Urothelium cell line (cell line): ENCODE measurements around the gene TNFRSF4.

Experiments used
- DNase-seq: peaks from one replicate; pipeline ENCODE4 v3.0.0; 2011; ENCODE audit warnings: low spot score, mixed read lengths
- FAIRE-seq: peaks from 2 replicates; lab custom pipeline; 2011; peaks lifted over from hg19 to GRCh38; lab: Jason Lieb, UNC

TNFRSF4 gene

GRCh38 chr1:1171546-1172340 lies 42.2 kb downstream of the TNFRSF4 start:
- FAIRE-seq: no peak

GRCh38 chr1:1171161-1171545 lies 42.8 kb downstream of the TNFRSF4 start:
- no peak for DNase-seq
- FAIRE-seq: no peak

More at GRCh38 chr1:1171546-1172340, 42.2 kb downstream of the TNFRSF4 start:
- DNase-seq: no peak

- FAIRE-seq (no peak), DNase-seq (no peak)
Measured at GRCh38 chr1:1170215-1171091, 43.5 kb downstream of the TNFRSF4 start.

GRCh38 chr1:1169429-1170214 lies 44.3 kb downstream of the TNFRSF4 start:
- FAIRE-seq: no peak
- DNase-seq: no peak

DNA sequence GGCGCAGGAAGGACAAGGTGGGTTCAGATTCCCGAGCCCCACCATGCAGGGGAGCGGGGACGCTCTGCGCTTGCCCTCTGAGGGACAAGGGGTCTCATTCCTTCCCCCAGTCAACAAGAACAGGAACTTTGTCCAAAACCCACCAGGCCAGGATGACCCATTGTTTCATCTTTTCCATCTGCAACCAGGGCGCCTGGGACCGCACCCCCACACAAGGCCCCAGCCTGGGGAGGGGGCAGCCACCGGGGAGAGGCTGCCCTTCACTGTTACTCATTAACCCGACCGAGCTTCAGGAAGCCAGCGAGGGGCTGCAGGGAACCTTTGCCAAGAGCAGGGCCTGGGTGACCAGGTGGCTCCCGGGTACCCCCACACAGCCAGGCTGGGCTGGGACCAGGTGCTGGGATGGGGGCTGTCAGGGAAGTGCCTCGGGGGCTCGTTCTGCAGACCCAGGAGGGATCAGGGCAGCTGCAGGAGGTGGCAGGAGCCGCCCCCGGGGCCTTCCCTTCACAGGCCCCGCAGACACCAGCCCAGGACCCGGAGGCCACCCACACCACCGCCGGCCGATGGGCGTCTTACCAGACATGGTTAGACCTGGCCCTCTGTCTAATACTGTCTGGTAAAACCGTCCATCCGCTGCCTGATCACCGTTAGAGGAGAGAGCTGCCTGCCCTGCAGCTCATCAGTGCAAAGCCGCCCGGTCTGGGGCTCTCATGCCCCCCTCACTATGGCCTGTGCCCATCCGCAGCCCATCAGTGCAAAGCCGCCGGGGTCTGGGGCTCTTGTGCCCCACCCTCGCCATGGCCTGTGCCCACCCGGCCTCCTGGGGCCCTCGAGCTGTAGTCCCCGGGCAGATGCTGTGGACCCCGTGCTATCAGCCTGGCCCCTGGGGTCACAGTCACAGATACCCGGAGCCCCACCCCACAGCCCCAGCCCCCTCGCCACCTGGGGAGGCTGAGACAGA lies 45.2 kb downstream of the TNFRSF4 start:
- FAIRE-seq (no peak), DNase-seq (no peak)

GRCh38 chr1:1167841-1168450 lies 46.0 kb downstream of the TNFRSF4 start:
- DNase-seq (no peak), FAIRE-seq (no peak)

DNA sequence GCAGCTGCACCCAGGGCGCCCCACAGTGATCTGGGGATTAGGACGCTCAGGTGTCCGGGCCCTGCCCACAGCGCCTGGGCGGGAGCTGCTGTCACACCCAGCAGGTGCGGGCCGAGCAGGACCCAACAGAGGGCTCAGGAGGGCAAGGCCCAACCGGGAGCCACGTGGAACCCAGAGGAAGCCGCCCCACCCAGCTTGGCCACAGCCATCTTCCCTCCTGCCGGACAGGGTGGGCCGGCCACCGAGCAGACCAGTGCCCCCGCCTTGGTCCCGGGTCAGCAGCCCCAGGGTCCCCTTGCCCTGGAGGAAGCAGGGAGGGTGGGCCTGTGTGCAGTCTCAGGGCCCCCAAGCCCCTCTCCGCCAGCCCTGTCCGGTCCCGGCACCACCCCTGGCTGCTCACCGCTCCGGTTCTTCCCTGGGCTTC lies 46.5 kb downstream of the TNFRSF4 start:
- DNase-seq (no peak), FAIRE-seq (no peak)

DNA sequence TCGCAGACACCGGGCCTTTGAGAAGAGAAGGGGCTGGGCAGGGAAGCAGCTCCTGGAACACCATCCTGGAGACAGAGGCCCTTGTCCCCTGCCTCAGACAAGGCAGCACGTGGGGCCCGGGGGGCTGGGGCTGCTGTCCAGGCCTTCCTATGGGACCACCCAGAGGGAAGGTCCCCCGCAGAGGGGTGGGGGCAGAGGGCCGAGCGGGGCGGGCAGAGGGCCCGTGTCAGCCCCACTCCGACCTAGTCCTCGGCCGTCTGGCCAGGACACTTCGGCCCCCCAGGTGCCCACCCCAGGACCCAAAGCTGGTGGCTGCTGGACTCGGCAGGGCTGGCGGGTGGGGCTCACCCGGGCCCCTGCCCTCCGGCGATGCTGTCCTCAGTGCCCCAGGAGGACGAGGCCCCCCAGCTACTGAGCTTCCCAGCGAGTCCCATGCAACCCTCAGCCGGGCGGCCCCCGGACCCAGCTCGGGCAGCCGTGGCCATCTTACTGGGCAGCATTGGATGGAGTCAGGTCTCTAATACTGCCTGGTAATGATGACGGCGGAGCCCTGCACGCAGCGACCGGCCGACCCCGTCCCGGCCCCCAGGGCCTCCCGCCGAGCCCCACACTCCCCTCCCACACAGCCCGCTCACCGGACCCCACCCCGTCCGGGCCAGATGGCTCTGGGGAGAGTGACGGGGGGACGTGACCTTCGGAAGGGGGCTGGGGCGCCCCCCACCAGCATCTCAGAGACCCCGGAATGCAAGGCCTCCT lies 47.1 kb downstream of the TNFRSF4 start:
- FAIRE-seq (no peak), DNase-seq (no peak)

DNA sequence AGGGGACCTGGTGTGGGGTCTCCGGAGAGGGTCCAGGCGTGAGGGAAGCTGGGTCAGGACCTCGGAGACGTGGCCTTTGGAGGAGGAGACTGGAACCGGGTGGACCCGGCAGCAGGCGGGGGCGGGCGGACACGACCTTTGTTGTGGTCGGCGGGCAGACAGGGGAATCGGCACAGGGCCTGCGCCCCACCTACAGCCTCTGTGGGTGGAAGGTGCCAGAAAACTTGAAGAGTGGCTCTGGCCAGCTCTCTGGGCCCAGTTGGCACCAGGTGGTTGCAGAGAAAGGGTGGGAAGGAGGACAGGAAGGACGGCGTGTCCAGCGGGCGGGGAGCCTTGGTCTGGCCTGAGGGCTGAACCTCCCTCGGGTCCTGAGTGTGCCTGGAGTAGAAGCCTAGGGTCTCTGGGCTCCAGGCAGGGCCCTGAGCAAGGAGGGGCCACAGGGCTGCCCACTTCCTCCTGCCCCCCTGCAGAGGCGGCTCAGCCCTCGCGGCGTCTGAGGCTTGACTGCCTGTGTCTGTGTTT lies 48.0 kb downstream of the TNFRSF4 start:
- FAIRE-seq (no peak), DNase-seq (no peak)

- FAIRE-seq: no peak
- no peak for DNase-seq
Measured at GRCh38 chr1:1165485-1165884, 48.5 kb downstream of the TNFRSF4 start.

- DNase-seq: no peak
- FAIRE-seq: no peak
Measured at GRCh38 chr1:1164701-1165451, 49.1 kb downstream of the TNFRSF4 start.

DNA sequence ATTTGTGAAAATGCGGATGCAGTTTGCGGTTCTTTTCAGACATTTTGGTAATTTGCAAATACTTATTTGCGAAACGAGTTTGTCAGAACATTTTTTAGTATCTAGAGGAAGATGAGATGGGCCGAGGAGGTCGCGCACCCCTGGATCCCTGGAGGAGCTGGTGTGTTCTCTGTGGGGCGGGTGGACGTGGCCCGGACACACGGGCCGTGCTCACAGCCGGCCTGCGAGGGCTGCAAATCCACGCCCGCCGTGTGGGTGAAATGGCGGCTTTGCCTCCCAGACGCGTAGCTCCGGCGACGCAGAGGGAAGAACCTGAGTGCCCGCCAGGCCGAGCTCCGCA lies 49.6 kb downstream of the TNFRSF4 start:
- DNase-seq (no peak), FAIRE-seq (no peak)

GRCh38 chr1:1163538-1164070 lies 50.3 kb downstream of the TNFRSF4 start:
- DNase-seq (no peak), FAIRE-seq (no peak)

- FAIRE-seq: no peak
- no peak for DNase-seq
Measured at GRCh38 chr1:1162597-1163537, 51.1 kb downstream of the TNFRSF4 start.

DNA sequence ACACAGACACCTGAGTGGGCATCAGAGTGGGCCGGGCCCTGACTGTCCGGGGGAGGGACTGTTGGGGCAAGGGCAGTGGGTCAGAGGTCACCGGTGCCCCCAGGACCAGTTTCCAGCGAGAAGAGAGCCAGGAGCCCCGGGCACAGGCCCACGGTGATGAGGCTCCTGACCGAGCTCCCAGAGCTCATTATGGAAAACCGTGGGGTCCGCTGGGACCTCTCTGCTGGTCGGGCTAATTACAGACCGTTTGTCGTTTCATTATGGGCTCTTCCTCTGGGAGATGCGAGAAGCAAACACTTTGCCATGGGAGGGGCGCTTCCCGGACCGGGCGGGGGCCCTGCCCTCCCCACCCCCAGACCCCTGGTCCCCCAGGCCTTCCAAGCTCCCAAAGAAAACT lies 52.3 kb downstream of the TNFRSF4 start:
- no peak for DNase-seq
- FAIRE-seq: no peak
